GM12892 (cell line): ENCODE data around the gene CCDC97.
"Not testable (repeated sequence)": the region's sequence is repeated elsewhere in the genome, so short reads cannot be mapped to it uniquely, and the experiment has no call there.

Source experiments
- DNase-seq: peaks from one replicate; pipeline ENCODE4 v3.0.0; 2011; ENCODE audit not compliant: insufficient read length
- FAIRE-seq: peaks from 2 replicates; lab custom pipeline; 2011; peaks lifted over from hg19 to GRCh38; lab: Jason Lieb, UNC
- POLR2A ChIP-seq: IDR thresholded peaks from 2 replicates; pipeline ENCODE4 v1.6.1; 2011; ENCODE audit warnings: low read depth, low read length, control low read depth
- POLR2AphosphoS5 ChIP-seq: IDR thresholded peaks from 2 replicates; pipeline ENCODE4 v1.6.1; 2011; ENCODE audit warnings: low read depth, low read length, control low read depth
- TAF1 ChIP-seq: IDR thresholded peaks from 2 replicates; pipeline ENCODE4 v1.6.1; 2011; ENCODE audit warnings: low read depth, mild to moderate bottlenecking, control low read depth, low read length, borderline replicate concordance

CCDC97 gene

DNA sequence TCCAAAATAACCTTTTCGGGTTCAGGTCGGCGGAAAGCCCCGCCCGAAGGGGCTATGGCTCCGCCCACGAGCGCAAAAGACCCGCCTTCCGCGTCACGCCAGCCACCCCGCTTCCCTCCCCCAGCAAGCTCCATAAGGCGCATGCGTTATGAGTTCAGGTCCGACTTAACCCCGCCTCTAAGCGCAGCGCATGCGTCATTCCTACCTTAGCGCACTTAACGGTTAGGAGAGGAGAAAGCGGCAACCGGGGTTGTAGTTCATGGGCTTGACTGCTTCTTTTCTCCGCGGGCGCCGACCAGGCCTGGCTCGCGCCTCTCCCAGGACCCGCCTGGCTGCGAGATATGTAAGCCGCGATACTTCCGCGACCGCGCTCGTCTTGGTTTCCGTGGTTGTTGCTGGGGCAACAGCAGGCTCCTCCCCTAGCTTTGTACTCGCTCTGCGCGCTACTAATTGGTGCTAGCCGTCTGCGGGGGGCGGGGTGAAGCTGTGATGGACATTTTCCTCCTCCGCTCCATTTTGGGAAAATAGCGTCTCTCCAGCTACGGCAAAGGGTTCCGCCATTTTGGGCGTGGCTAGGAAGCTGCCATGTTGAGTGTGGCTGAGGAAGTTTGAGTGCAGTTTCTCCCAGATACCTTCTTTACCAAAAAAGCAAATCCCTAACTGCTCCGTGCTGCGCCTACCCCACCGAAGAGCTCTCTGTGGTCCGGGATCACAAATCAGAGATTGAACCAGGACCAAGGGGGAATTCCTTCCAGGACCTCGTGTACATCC lies 54.0 kb downstream of the CCDC97 start, which contains the start of gene B9D2:
B9D2 (minus strand) TSS at position 397 of the 771 bp plus-strand sequence. CDS start 630 bp downstream, outside the sequence.
- TF ChIP-seq POLR2AphosphoS5 (peak; percentile 75), TAF1 (no peak; the same call in 1 of the 2 replicates), POLR2A (peak; percentile 86)
- FAIRE-seq: peak; percentile 97
- DNase-seq: peak; percentile 89

DNA sequence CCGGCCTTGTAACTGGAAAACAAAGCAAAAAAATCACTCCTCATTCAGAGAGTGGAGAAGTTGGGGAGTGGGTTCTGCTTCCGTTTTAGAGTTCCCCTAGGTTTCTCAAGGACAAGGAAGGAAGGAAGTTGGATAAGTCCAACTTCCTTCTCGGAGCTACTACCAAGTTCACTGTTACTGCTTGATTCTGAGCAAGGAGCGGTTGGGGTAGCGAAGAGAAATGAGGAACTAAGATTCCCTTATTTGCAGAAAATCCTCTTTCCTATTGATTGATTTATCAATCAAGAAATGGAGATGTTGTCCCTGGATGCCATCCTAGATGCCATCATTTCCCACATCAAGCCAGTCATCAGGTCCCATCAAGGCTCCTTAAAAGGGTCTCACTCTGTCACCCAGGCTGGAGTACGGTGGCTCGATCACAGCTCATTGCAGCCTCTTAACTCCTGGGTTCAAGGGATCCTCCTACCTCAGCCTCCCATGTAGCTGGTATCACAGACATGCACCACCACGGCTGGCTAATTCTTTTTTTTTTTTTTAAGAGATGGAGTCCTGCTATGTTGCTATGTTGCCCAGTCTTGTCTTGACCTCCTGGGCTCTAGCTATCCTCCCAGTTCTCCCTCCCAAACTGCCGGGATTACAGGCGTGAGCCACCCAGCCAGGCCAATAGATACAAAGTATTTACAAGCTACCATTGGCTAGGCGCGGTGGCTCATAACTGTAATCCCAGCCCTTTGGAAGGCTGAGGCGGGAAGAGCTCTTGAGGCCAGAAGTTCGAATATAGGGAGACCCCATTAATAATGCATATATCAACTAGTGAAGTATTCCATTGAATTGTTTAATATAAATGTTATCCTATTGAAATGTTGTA lies 54.8 kb downstream of the CCDC97 start:
- no peak for TF ChIP-seq TAF1
- TF ChIP-seq POLR2AphosphoS5: peak; percentile 11; the same call in 1 of the 2 replicates
- no peak for DNase-seq
- peak; percentile 33 for FAIRE-seq

DNA sequence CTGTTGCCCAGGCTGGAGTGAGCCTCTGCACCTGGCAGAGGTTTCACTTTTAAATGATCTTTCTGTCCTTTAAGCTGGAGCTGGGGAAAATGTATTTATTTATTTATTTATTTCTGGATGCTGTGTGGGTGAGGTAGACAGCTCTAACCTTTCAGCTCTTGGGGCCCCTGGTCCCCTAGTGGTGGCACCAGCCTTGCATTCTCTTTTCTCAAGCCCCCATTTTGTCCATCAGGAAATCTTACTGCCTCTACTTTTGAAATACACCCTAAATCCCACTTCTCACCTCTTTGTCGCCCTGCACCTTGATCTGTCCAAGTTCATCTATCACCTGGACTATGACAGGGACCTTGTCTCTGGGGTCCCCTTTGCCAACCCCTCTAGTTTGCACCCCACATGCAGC lies 56.1 kb downstream of the CCDC97 start:
- no peak for FAIRE-seq
- no peak for DNase-seq
- TF ChIP-seq TAF1 (no peak), POLR2A (no peak), POLR2AphosphoS5 (no peak)

DNA sequence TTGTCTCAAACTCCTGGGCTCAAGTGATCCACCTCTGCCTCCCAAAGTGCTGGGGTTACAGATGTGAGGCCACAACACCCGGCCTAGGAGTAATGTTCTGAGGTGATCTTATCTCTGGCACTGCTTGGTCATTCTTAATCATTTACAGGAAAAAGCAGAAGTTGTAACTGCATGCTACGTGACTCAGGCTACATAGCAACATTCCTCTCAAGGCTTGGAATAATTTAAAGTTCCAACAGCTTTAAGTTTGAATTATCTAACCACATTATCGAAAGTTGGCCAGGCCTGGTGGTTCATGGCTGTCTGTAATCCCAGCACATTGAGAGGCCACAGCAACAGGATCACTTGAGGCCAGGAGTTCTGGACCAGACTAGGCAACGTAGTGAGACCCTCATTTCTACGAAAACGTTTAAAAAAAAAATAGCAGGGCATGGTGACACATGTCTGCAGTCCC lies 57.9 kb downstream of the CCDC97 start:
- DNase-seq: no peak
- no peak for FAIRE-seq
- no peak for TF ChIP-seq POLR2A
- no peak for TF ChIP-seq POLR2AphosphoS5
- no peak for TF ChIP-seq TAF1

DNA sequence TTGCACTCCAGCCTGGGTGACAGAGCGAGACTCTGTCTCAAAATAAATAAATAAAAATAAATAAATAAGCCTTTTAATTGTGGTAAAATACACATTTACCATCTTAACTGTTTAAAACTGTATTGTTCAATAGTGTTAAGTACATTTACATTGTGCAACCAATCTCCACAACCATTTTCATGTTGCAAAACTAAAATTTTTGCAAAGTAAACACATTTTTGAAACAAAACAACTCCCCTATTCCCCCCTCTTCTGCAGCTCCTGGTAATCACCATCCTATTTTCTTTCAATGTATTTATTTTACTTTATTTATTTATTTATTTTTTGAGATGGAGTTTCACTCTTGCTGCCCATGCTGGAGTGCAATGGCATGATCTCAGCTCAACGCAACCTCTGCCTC lies 59.8 kb downstream of the CCDC97 start:
- no peak for TF ChIP-seq TAF1
- no peak for TF ChIP-seq POLR2AphosphoS5
- no peak for TF ChIP-seq POLR2A
- FAIRE-seq (no peak), DNase-seq (no peak)

DNA sequence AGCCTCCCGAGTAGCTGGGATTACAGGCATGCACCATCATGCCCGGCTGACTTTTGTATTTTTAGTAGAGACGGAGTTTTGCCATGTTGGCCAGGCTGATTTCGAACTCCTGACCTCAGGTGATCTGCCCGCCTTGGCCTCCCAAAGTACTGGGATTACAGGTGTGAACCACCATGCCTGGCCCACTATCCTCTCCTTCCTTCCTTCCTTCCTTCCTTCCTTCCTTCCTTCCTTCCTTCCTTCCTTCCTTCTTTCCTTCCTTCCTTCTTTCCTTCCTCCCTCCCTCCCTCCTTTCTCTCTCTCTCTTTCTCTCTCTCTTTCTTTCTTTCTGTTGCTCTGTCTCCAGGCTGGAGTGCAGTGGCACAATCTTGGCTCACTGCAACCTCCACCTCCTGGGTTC lies 61.1 kb downstream of the CCDC97 start:
- FAIRE-seq, DNase-seq: not testable (repeated sequence)

DNA sequence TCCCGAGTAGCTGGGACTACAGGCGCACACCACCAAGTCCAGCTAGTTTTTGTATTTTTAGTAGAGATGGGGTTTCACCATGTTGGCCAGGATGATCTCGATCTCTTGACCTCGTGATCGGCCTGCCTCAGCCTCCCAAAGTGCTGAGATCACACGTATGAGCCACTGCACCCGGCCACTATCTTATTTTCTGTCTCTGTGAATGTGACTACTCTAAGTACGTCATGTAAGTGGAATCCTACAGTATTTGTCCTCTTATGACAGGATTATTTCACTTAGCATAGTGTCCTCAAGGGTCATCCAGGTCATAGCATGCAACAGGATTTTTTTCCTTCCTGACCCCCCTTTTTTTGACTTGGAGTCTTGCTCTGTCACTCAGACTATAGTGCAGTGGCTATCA lies 61.6 kb downstream of the CCDC97 start:
- DNase-seq (no peak), FAIRE-seq (no peak)
- TF ChIP-seq POLR2AphosphoS5 (no peak), TAF1 (no peak), POLR2A (no peak)

DNA sequence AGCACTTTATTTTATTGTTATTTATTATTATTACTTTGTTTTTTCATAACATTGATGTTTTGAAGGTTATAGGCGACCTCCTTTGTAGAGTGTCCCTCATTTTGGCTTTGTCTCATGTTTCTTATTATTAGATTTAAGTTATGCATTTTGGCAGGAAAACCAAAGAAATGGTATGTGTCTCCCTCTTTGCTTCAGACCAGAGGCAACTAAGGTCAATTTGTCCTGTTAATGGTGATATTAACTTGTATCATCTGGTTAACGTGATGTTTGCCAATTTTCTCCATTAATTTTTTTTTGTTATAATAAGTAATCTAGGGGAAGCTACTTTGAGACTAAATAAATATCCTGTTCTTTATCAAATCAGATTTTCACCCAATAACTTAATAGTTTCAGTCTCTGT lies 62.5 kb downstream of the CCDC97 start:
- no peak for DNase-seq
- TF ChIP-seq TAF1: no peak
- TF ChIP-seq POLR2AphosphoS5: no peak
- TF ChIP-seq POLR2A: no peak
- FAIRE-seq: no peak

DNA sequence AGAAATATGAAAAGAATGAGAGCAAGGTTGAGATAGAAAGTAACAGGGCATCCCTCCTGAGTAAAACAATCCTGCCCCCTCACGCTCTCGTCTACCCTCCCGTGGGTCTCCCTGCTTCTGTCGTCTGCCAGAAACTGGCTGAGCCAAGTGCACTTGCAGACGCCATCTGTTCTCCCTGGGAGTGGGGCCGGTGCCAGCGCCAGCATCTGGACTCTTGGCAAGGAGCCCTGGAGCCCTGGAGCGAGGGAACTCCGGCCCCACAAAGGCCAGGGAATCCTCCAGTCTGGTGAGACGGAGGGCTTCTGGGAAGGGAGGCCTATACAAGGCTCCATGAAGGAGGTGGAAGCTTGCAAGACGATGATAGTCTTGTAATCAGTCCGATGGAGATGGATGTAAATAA lies 64.0 kb downstream of the CCDC97 start:
- no peak for DNase-seq
- FAIRE-seq: no peak
- TF ChIP-seq POLR2AphosphoS5 (no peak), POLR2A (no peak), TAF1 (no peak)
